Naive thymus-derived CD8-positive, alpha-beta T cell (primary cell): ENCODE measurements around the gene HTT. TPM values are rescaled to one million over a fixed set of nuclear protein-coding genes. Genes with fewer than 3 reads are reported as not detected.
A peak's percentile ranks its signal among the peaks of the same experiment; 100 is the strongest.

Experiments
- ATAC-seq, 2 donors: fragments of 150-1000 bp; cut with Tn5 transposase in 1 of 2; sonication (Bioruptor Pico), chemical (Tn5 transposase) in 1 of 2; 1 replicate in 1 of 2; 2 replicates in 1 of 2; pipeline ENCODE4 v1.10.0; 2021; ENCODE audit warnings: mild to moderate bottlenecking in 2 of 2, moderate library complexity in 2 of 2
- POLR2A ChIA-PET: fragments of 350-600 bp; sonication (Branson Sonifier 250); formaldehyde crosslinking; loops from one replicate; lab custom pipeline; 2021; ENCODE audit warnings: antibody characterized with exemption; lab: Charles Lee
- DNase-seq, 10 donors: peaks; one replicate each; pipeline versions ENCODE4 v3.0.0 to v3.0.0-alpha.2; 2020 to 2022
- H3K27ac Mint-ChIP-seq, 10 donors: one replicate each; pipeline ENCODE4 v1.8.0; 2020 to 2022; ENCODE audit warnings: mild to moderate bottlenecking in 10 of 10, mixed read lengths in 10 of 10, moderate library complexity in 4 of 10, inconsistent platforms in 1 of 10
- H3K27me3 Mint-ChIP-seq, 5 donors: one replicate each; pipeline ENCODE4 v1.8.0; 2021 to 2022; ENCODE audit warnings: mixed read lengths in 5 of 5
- H3K36me3 Mint-ChIP-seq, 3 donors: one replicate each; pipeline ENCODE4 v1.8.0; 2020 to 2022; ENCODE audit warnings: mixed read lengths in 3 of 3, mild to moderate bottlenecking in 2 of 3, inconsistent platforms in 1 of 3
- H3K4me1 Mint-ChIP-seq, 4 donors: one replicate each; pipeline ENCODE4 v1.8.0; 2021 to 2022; ENCODE audit warnings: mixed read lengths in 4 of 4
- H3K4me3 Mint-ChIP-seq, 10 donors: one replicate each; pipeline ENCODE4 v1.8.0; 2020 to 2022; ENCODE audit warnings: mild to moderate bottlenecking in 10 of 10, mixed read lengths in 10 of 10, moderate library complexity in 6 of 10, inconsistent platforms in 1 of 10
- H3K9me3 Mint-ChIP-seq, 9 donors: one replicate each; pipeline ENCODE4 v1.8.0; 2020 to 2022; ENCODE audit warnings: mixed read lengths in 9 of 9, mild to moderate bottlenecking in 3 of 9, inconsistent platforms in 1 of 9, moderate library complexity in 1 of 9
- polyA plus RNA-seq, 3 donors: library from polyadenylated mRNA; unstranded; fragments of 300-500 nt; fragmentation: Illumina TruSeq; gene quantifications; one replicate each; pipeline ENCODE4 v1.2.3, GENCODE V29; 2021
- total RNA-seq, 8 experiments: library from RNA in 2 of 8; stranded (reverse) in 2 of 8; gene quantifications; one replicate each; pipeline ENCODE4 v1.2.3 and lab custom pipeline; 2021 to 2026

HTT gene
- total and polyA plus RNA-seq, 5 experiments from 2014 or later = 2.2 to 64.6 (median 5.0) TPM

DNA sequence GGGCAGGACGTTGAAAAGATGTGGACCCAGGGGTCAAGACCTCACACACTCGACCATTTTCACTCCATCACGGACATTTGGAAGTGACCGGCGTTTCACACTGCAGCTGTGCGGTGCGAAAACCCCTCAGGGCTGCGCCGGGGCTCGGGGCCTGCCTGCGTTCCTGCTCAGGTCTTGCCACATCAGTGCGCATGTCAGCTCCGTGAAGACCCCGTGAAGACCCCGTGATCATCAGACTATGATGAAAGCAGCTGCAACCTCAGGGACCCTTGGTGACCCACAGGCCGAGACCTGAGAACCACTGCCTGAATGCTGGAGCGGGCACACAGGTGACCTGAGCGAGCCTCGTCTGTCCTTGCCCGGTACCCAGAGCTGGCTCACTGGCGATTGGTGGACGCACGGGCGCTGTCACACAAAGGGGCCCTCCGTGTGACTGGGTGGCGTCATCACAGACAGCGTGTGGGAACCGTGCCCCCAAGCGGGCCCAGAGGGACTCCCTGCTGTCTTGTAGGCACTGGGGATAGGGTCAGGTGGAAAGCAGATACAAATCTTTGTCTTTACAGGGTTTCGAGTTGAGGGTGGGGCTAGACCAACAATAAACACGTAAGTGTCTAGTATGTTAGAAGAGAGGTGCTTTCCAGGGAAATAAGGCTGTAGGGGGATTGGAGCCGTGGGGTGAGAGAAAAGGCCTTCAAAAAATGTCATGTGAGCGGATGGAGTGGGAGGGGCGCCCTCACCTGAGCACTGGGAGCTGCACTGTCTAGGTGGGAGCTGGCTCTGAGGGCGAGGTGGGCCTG is 187.1 kb downstream of the HTT start:
- H3K4me3 Mint-ChIP-seq = no peak overlapping the region
- H3K27ac Mint-ChIP-seq = peak overlapping the region in 2 of 10 donors; percentile 25 to 57

DNA sequence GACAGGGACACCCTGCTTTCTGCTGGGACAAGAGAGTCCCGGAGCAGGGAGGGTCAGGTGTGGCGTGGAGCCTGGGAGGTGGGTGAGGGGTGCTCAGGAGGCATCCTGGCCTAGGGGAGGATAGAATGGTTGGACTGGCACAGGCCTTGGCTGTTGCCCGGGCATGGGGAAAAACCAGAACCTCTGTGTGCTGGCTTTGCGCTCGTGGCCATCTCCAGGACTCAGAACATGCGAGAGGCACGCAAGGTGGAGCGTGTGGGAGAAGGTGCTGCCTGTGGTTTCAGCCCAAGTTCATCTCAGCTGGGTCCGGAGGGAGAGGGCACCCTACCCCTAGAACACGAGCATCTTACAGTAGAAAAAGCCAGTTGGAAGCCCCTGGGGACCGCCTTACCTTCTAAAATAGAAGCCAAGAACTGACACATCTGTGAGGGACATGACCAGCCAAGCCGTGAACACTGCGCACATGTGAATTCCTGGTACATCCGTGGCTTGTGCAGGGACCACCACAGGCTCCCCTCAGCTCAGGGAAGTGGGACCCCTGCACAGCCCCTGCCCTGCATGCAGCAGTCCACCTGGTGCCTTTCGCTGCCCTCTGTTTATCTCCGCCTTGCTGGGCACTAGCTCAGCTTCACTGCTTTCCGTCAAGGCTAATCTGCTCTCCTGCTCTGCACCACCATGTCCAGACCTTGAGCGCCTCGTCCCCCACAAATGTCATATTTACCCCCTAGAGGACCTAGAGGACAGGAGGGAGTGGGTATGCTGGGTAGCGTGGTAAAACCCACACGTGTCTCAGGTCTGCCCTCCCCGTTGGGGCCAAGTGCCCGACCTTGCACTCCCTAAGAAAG is 187.9 kb downstream of the HTT start:
- no peaks in the 10 kb centered on the region for H3K27me3 Mint-ChIP-seq
- POLR2A ChIA-PET = no interaction called here
- ATAC-seq (no peak), DNase-seq (peak in 1 of 10 donors; percentile 4)
- H3K4me3 Mint-ChIP-seq = no peak overlapping the region
- H3K36me3 Mint-ChIP-seq = no peaks in the 10 kb centered on the region
- no peak overlapping the region for H3K27ac Mint-ChIP-seq
- peaks cover 0 to 2% (median 0%) of the 10 kb centered on the region in 4 donors for H3K4me1 Mint-ChIP-seq
- no peaks in the 10 kb centered on the region for H3K9me3 Mint-ChIP-seq

More for the DNA sequence above, 187.1 kb downstream of the HTT start:
- Mint-ChIP-seq H3K36me3 (peaks cover 0 to 3% (median 0%) of the 10 kb centered on the region in 3 donors), H3K9me3 (no peaks in the 10 kb centered on the region), H3K4me1 (peaks cover 0 to 2% (median 0%) of the 10 kb centered on the region in 4 donors), H3K27me3 (no peaks in the 10 kb centered on the region)
- ATAC-seq (no peak), DNase-seq (peak in 1 of 10 donors; percentile 11)
- POLR2A ChIA-PET = no interaction called here

GRCh38 chr4:3263053-3263875 is 188.8 kb downstream of the HTT start:
- ATAC-seq (no peak), DNase-seq (peak in 1 of 10 donors; percentile 10)
- POLR2A ChIA-PET = no interaction called here
- H3K27me3 Mint-ChIP-seq = no peaks in the 10 kb centered on the region
- H3K9me3 Mint-ChIP-seq = no peaks in the 10 kb centered on the region
- no peaks in the 10 kb centered on the region for H3K36me3 Mint-ChIP-seq
- no peak overlapping the region for H3K4me3 Mint-ChIP-seq
- H3K27ac Mint-ChIP-seq = peak overlapping the region in 1 of 10 donors; percentile 52
- H3K4me1 Mint-ChIP-seq = peaks cover 0 to 2% (median 0%) of the 10 kb centered on the region in 4 donors

DNA sequence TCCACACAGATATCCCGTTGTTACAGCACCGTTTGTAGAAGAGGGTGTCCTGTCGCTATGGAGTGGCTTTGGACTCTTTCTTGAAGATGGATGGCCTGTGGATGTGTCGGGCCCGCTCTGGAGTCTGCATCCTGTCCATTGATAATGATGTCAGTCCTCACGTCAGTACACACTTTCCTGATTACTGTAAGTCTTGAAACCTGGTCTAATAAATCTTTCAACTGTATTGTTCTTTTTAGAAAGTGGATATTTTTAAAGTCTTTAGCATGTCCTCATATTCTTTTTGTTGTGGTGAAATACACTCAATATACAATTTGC is 189.4 kb downstream of the HTT start:
- Mint-ChIP-seq H3K27me3 (no peaks in the 10 kb centered on the region), H3K4me1 (peaks cover 0 to 2% (median 0%) of the 10 kb centered on the region in 4 donors), H3K9me3 (no peaks in the 10 kb centered on the region), H3K36me3 (no peaks in the 10 kb centered on the region), H3K4me3 (no peak overlapping the region), H3K27ac (no peak overlapping the region)
- ATAC-seq (no peak), DNase-seq (no peak)
- POLR2A ChIA-PET = no interaction called here

DNA sequence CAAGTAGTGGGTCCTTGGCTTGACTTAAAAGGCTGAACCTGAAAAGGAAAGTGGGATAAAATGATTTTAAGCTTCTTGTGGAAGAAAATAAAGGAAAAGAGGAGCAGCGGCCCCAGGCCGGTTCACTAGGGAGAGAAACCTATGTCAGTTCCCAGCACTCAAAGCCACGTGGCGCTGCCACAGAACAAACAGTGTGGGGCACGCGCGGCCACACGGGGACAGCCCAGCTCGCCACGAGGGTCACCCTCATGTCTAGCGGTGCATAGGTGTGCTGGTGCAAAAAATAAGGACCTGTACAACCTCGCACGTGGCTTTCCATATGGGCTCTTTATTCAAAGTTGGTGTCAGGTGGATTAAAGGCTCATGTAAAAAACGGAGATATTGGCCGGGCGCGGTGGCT is 191.6 kb downstream of the HTT start:
- Mint-ChIP-seq H3K27me3 (no peaks in the 10 kb centered on the region), H3K4me1 (peaks cover 0 to 2% (median 0%) of the 10 kb centered on the region in 4 donors), H3K36me3 (no peaks in the 10 kb centered on the region), H3K27ac (peak overlapping the region in 1 of 10 donors; percentile 72), H3K9me3 (no peaks in the 10 kb centered on the region), H3K4me3 (no peak overlapping the region)
- POLR2A ChIA-PET = no interaction called here
- ATAC-seq = no peak
- no peak for DNase-seq

DNA sequence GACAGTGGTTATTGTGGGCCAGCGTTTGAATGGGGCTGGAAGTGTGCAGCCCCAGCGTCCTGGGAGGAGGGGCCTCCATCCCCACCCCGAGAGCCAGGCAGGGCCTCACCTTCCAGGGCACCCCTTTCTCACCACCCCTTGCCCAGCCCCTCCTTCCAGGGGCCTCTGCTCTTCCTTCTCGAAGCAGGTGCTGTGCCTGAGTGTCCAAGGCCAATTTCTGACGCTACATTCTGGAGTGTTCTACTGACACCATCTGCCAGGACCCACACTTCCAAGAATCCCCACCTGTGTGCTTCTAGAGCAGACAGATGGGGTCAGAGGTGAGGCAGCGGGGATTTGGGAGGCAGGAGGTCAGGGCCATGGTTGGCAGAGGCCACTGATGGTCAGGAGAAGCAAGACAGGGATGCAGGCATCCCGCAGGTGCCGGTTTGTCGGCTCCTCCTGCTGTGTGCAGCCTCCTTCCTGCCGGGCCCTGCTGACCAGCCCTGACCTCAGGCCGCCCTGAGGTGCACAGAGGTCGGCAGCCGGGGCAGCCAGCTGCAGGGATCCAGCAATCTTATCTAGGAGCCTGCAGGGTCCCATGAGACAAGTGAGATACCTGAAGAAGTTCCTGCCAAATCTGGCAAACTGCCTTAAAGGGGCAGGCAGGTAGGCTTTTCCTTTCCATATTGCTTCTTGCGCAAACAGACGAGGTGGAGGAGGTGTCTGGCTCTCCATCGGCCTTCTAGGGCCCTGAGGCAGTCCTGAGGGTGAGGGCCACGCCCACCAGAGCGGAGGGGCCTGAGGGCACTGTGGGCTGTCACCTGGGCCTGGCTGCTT is 193.3 kb downstream of the HTT start:
- no peak overlapping the region for H3K27ac Mint-ChIP-seq
- no peaks in the 10 kb centered on the region for H3K27me3 Mint-ChIP-seq
- POLR2A ChIA-PET = no interaction called here
- peaks cover 0 to 2% (median 0%) of the 10 kb centered on the region in 9 donors for H3K9me3 Mint-ChIP-seq
- no peaks in the 10 kb centered on the region for H3K36me3 Mint-ChIP-seq
- no peak for ATAC-seq
- H3K4me3 Mint-ChIP-seq = no peak overlapping the region
- no peak for DNase-seq
- no peaks in the 10 kb centered on the region for H3K4me1 Mint-ChIP-seq

GRCh38 chr4:3268395-3269104 is 194.1 kb downstream of the HTT start:
- Mint-ChIP-seq H3K9me3 (peaks cover 0 to 6% (median 3%) of the 10 kb centered on the region in 9 donors), H3K27ac (no peak overlapping the region), H3K4me3 (no peak overlapping the region), H3K27me3 (peaks cover 0 to 1% (median 0%) of the 10 kb centered on the region in 5 donors), H3K4me1 (no peaks in the 10 kb centered on the region), H3K36me3 (peaks cover 0 to 3% (median 2%) of the 10 kb centered on the region in 3 donors)
- ATAC-seq (no peak), DNase-seq (no peak)
- POLR2A ChIA-PET = no interaction called here

- no peak overlapping the region for H3K27ac Mint-ChIP-seq
- no peak overlapping the region for H3K4me3 Mint-ChIP-seq
- DNase-seq (no peak), ATAC-seq (no peak)
- H3K36me3 Mint-ChIP-seq = peaks cover 0 to 5% (median 2%) of the 10 kb centered on the region in 3 donors
- H3K27me3 Mint-ChIP-seq = peaks cover 0 to 1% (median 0%) of the 10 kb centered on the region in 5 donors
- H3K9me3 Mint-ChIP-seq = peaks cover 0 to 11% (median 4%) of the 10 kb centered on the region in 9 donors
- POLR2A ChIA-PET = no interaction called here
- H3K4me1 Mint-ChIP-seq = no peaks in the 10 kb centered on the region
These were observed 194.8 kb downstream of the HTT start for GRCh38 chr4:3269105-3269927.

DNA sequence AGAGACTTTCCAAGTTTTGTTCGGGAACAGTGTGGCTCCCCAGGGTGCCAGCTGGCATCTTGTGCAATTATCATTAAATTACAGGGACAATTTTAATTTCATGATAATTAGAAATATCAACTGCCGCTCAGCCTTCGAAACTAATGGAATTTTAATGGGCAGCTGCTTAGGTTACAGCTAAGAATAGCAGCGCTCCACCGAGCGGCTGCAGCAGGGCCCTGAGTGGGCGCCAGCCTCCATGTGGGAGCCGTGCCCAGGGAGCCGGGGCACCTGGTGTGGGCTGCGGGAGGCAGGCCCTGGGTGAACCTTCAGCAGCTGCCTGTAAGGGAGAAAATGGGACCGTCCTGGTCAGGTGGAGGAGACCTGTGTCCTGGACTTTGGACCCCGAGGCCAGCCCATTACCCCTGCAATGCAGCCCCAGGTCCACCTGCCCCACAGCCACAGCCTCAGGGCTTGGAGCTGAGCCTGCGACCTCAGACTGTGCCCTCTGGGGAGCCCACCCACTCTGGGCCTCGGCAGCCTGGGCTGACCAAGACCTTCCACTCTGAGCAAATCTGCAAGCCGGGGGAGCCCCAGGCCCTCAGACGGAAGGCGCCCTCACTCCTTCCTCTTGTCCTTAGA is 195.6 kb downstream of the HTT start:
- peaks cover 0 to 5% (median 2%) of the 10 kb centered on the region in 3 donors for H3K36me3 Mint-ChIP-seq
- no peak for ATAC-seq
- DNase-seq = no peak
- peaks cover 0 to 1% (median 0%) of the 10 kb centered on the region in 5 donors for H3K27me3 Mint-ChIP-seq
- H3K4me3 Mint-ChIP-seq = no peak overlapping the region
- POLR2A ChIA-PET = no interaction called here
- no peaks in the 10 kb centered on the region for H3K4me1 Mint-ChIP-seq
- peaks cover 0 to 11% (median 4%) of the 10 kb centered on the region in 9 donors for H3K9me3 Mint-ChIP-seq
- H3K27ac Mint-ChIP-seq = no peak overlapping the region

DNA sequence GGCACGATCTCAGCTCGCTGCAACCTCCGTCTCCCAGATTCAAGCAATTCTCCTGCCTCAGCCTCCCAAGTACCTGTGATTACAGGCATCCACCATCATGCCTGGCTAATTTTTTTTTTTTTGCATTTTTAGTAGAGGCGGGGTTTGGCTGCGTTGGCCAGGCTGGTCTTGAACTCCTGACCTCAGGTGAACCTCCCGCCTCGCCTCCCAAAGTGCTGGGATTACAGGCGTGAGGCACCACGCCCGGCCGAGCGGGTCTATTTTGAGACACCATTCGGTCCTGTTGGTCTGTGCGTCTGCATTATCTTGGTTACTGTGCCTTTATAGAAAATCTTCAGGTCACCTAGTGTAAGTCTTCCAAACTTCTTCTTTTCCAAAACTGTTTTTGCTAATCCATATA is 196.7 kb downstream of the HTT start:
- peaks cover 0 to 1% (median 0%) of the 10 kb centered on the region in 5 donors for H3K27me3 Mint-ChIP-seq

More for the DNA sequence above, 196.7 kb downstream of the HTT start:
- Mint-ChIP-seq H3K9me3 (peaks cover 0 to 14% (median 4%) of the 10 kb centered on the region in 9 donors), H3K4me3 (no peak overlapping the region), H3K4me1 (no peaks in the 10 kb centered on the region), H3K27ac (no peak overlapping the region), H3K36me3 (peaks cover 0 to 5% (median 2%) of the 10 kb centered on the region in 3 donors)
- POLR2A ChIA-PET = no interaction called here
- no peak for DNase-seq
- no peak for ATAC-seq
